ENCODE measurements around the gene UBE2D2.

The UBE2D2 gene

DNA sequence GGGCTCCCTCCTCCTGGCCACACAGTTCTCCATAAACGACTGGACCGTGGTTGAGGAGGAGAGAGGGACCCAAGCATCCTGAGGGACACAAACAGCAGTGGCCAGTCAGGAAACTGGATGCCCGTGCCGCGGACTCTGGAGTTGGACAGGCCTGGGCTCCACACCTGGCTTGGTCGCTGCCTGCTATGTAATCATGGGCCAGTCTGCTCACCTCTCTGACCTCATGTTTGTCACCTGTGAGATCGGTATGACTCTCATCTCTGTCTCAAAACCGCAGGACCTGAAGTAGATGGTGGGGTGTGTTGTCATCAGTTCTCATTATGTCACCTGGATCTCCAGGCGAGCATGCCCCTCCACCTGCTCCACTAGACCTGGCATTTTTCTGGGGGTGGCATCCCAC is 101.5 kb downstream of the UBE2D2 start:
- TF ChIP-seq, protein P1, sequence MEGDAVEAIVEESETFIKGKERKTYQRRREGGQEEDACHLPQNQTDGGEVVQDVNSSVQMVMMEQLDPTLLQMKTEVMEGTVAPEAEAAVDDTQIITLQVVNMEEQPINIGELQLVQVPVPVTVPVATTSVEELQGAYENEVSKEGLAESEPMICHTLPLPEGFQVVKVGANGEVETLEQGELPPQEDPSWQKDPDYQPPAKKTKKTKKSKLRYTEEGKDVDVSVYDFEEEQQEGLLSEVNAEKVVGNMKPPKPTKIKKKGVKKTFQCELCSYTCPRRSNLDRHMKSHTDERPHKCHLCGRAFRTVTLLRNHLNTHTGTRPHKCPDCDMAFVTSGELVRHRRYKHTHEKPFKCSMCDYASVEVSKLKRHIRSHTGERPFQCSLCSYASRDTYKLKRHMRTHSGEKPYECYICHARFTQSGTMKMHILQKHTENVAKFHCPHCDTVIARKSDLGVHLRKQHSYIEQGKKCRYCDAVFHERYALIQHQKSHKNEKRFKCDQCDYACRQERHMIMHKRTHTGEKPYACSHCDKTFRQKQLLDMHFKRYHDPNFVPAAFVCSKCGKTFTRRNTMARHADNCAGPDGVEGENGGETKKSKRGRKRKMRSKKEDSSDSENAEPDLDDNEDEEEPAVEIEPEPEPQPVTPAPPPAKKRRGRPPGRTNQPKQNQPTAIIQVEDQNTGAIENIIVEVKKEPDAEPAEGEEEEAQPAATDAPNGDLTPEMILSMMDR (conservative IDR thresholded peaks at IDR 0.05): no peak
- no peak for TF ChIP-seq ZFX (IDR thresholded peaks at IDR 0.05)
- H3K27ac ChIP-seq: no peak overlapping the region

GRCh38 chr5:139663207-139664085 is 102.3 kb downstream of the UBE2D2 start:
- H3K27ac ChIP-seq: no peak overlapping the region
- no peak for TF ChIP-seq ZFX (IDR thresholded peaks at IDR 0.05)
- TF ChIP-seq, protein P1 (conservative IDR thresholded peaks at IDR 0.05): no peak

GRCh38 chr5:139664086-139664693 is 103.1 kb downstream of the UBE2D2 start:
- H3K27ac ChIP-seq: no peak overlapping the region
- TF ChIP-seq ZFX (IDR thresholded peaks at IDR 0.05): no peak
- TF ChIP-seq, protein P1 (conservative IDR thresholded peaks at IDR 0.05): no peak

DNA sequence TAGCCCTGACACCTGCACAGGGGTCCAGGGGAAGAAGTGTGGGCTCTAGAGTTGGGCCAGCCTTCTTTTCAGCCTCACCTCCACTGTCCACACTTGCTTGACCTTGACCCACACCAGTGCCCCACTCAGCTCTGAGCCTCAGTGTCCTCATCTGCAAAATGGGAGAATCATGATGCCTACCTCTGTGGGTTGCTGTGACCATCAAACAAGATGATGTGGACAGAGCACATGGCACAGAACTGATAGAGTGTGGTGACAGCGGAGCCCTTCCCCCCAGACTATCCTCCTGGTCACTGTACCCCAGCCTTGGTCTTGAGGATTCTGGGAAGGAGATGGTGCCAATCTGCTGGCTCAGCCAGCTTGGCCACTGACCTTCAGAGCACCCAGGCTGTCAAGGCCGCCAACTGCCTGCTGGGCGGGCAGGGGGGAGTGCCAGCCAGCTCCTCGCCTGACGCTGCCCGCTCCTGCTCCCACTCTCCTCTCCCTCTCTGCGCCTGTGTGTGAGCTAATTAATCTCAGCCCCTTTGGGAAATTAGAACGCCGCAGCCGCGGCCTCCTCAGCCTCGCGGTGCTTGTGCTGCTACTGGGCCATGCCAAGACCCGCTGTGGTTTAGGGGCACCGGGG is 103.7 kb downstream of the UBE2D2 start:
- H3K27ac ChIP-seq: no peak overlapping the region
- TF ChIP-seq ZFX (IDR thresholded peaks at IDR 0.05): no peak
- TF ChIP-seq, protein P1 (conservative IDR thresholded peaks at IDR 0.05): no peak

DNA sequence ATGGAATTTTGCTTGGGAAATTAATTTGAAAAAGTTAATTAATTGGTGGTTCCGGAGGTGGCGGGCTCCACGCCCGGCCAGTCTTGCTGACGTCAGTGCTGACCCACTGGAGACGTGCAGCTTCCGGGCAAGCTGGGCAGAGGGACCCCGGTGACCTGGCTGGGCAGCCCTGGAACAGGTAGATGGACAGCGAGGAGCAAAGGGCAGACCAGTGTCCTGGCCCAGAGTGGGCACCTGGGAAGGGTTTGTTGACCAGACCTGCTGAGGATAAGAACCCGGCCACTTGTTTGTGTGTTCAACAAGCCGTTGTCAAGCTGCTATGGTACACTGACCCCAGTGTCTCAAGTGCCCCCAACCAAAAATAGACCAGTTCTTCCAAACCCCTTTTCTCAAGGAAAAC is 104.5 kb downstream of the UBE2D2 start:
- no peak overlapping the region for H3K27ac ChIP-seq
- no peak for TF ChIP-seq ZFX (IDR thresholded peaks at IDR 0.05)
- TF ChIP-seq, protein P1 (conservative IDR thresholded peaks at IDR 0.05): no peak

- H3K27ac ChIP-seq: no peak overlapping the region
- TF ChIP-seq ZFX (IDR thresholded peaks at IDR 0.05): no peak
- TF ChIP-seq, protein P1 (conservative IDR thresholded peaks at IDR 0.05): no peak
These were observed 105.4 kb downstream of the UBE2D2 start for GRCh38 chr5:139666551-139666950.

Measured in C4-2B (cell line).